ENCODE results near the gene ENPP3.
"Not testable (repeated sequence)": the region's sequence is repeated elsewhere in the genome, so short reads cannot be mapped to it uniquely, and the experiment has no call there.

The ENPP3 gene

DNA sequence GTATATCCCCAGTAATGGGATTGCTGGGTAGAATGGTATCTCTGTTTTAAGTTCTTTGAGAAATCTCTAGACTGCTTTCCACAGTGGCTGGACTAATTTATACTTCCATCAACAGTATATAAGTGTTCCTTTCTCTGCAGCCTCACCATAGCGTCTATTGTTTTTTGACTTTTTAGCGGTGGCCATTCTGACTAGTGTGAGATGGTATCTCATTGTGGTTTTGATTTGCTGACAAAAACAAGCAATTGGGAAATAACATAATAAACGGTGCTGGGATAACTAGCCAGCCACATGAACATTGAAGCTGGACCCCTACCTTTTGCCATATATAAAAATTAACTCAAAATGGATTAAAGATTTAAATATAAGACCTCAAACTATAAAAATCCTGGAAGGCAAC is 49.9 kb downstream of the ENPP3 start:
- DNase-seq = no peak

DNA sequence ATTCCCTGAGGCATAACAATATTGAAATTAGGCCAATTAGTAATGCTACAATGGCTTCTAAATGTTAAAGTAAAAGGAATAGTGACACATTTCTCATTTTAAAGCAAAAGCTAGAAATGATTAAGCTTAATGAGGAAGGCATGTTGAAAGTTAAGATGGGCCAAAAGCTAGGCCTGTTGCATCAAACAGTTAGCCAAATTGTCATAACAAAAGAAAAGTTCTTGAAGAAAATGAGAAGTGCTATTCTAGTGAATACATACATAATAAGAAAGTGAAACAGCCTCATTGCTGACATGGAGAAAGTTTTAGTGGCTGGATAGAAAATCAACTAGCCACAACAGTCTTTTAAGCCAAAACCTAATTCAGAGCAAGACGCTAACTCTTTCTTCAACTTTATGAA is 51.2 kb downstream of the ENPP3 start:
- DNase-seq = peak in 1 of 4 experiments; percentile 18

DNA sequence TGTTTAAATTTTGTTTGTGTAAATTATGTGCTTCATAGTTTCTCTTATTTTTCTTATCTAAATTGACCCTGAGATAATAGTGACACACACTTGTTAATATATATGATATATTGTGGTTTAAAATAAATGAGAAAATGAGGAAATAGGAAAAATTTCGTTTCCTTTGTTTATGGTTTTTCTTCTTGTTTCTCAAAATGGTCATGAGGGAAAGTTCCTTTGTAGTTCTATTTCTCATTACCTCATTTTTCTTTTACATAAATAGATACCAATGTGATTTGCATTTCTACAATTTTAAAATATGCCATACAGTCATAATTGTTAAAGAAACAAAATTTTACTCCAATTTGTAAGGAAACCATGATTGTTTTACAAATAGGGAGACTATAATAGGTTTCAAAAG is 54.9 kb downstream of the ENPP3 start:
- peak in 2 of 4 experiments; percentile 24 to 40 for DNase-seq

DNA sequence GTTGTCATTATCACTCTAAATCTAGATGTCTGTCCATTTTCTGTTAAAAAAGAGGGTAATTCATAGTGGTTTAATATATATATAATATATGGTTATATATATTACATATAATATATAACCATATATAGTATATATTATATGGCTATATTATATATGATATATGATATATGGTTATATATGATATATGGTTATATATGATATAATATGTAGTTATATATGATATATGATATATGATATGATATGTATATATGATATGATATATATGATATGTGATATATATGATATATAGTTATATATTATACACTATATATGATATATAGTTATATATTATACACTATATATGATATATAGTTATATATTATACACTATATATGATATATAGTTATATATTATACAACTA is 55.5 kb downstream of the ENPP3 start:
- no peak for DNase-seq

DNA sequence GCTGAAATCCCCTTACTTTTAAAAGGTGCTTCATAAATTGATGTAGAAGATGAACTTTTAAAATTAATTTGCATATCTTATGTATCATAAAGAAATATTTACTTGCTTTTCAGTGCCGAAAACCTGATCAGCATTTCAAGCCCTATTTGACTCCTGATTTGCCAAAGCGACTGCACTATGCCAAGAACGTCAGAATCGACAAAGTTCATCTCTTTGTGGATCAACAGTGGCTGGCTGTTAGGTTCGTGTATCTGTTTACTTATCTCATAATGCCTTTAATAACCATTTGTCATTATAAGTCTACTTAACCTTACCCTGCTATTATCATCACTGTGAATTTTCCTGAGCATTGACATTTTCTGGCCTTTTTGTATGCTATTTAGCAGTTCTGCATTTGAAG is 56.3 kb downstream of the ENPP3 start:
- no peak for DNase-seq

DNA sequence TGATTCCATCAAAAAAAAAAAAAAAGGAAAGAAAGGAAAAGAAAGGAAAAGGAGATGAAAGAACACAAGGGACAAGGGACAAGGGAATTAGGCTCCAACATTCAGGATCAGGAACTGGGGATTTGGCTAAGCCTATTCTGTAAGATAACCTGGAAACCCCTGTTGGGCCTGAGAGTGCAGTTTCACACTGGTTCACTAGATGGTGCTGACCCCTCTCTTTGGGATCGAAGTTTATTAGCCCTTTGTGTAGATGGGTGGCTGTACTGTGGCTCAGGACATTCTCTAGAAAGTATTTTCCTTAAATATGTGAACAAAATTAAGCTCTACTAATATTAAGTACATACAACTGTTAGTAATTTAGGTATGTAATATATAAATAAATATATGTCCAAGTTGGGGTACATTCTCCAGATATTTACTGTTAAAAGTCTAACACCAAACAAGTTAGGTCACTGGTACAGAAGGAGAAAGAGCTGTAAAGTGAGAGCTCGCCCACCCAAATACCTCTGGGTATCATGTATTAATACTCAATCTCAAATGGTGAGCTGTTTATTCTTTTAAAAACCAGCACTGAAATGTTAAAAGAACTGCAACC is 57.8 kb downstream of the ENPP3 start:
- DNase-seq = peak; percentile 52 to 67 (median 58)

DNA sequence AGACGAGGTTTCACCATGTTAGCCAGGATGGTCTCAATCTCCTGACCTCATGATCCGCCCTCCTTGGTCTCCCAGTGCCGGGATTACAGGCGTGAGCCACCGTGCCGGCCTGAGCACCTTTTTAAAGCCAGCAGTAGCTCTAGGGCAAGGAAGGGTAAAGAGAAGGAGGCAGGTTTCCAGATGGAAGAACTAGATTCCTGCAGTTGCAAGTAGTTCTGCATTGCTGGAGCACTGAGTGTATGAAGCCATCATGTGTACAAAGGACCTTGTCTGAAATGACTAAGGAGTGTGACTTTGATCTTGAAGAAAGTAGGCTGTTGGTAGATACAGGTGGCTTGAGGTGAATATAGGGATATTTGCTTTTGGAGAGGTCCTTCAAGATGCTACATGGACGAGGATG is 59.9 kb downstream of the ENPP3 start:
- no peak for DNase-seq

DNA sequence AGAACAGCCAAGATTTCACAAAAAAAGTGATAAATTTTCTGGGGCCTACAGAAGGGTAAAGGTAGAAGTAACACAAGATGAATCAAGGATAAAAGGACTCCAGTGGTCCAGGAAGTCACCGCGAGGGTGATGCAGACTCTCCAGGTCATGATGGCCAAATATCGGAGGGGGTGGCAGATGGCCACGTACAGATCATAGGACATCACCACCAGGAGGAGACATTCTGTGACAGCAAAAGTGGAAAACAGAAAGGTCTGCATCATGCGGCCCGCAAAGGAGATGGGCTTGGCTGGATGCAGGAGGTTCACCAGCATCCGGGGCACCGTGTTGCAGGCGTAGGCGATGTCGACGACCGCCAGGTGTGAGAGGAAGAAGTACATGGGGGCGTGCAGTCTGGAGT is 63.7 kb downstream of the ENPP3 start:
- not testable (repeated sequence) for DNase-seq

DNA sequence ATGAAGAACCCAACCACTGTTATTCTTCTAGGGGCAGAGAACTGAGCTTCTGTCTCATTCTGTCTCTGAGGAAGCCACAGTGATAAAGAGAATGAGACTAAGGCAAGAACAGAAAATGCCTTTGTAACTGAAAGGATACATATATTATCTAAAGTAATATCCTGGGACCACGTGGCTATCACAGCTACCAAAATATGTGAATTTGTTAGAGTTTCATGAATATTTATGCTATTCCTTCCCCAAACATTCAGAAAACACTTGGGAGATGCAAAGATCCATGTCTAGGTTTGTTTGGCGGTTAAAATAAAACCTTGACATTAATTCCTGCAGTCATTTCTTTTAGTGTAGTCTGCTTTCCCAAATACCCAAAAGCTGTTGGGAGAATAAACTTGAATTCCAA is 66.8 kb downstream of the ENPP3 start:
- not testable (repeated sequence) for DNase-seq

DNA sequence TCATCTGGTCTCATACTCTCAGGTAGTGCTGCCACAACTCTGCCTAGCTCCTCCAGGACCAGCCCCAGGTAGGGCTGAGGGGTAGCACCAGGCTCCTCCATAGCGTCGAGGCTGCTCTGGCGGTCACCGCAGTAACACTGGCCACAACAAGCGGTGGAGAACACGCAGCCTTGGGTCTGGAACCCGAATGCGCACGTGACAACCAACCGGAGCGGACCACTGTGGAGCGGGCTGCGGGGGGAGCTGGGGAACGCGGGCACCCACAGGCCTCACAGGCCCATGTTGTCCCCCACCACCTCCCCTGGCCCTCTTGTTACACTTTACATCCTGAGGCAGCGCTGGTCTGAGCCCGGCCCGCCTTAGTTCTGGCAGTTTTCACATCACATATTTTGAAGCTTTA is 73.8 kb downstream of the ENPP3 start, which contains the start of gene CTAGE9:
TSS of gene CTAGE9 (minus strand) at position 101 of the 400 bp plus-strand sequence. CDS start at position 101, 0 bp downstream.
- DNase-seq = not testable (repeated sequence)

DNA sequence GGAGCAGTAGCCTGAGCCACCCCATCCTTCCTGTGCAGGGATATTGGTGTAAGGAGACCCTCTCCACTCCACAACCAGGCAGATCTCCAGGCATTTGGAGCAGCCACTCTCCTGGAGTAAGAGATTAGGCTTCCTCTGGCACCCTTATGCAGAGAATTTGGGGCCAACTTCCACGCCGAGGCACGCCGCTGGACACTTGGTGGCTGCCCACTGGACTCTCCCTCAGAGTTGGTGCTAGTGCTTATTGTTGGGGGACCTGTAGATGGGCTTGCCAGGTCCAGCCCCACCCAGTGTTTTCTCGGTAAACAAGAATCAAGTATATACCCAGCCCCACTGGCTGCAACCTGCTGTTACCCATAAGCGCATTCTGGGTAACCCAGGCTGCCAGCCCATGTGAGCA is 78.5 kb downstream of the ENPP3 start:
- DNase-seq = not testable (repeated sequence)

DNA sequence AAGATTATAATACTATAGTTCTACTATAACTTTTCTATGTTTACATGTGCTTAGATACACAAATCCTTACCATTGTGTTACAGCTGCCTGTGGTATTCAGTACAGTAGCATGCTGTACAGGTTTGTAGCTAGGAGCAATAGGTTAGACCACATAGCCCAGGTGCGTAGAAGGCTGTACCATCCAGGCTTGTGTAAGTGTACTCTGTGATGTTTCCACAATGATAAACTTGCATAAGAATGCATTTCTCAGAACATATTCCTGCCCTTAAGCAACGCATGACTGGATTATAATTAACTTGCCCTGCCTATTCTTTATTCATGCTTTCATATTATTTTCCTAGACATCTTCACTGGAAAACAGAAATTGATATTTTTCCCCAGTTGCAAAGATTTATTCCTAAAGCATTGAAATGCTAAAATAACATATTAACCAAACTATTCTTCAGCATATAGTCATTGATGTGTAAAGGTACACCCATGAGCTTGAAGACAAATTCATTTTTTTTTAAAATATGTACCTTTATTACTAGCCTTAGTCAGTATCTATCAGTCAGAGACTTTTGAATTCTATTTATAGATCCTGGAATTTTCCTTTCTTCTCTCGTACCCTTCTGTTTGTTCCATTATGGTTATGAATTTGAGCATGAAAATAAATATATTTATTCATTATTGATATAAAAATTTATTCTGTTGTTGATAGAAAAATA is 80.9 kb downstream of the ENPP3 start:
- DNase-seq = no peak

DNA sequence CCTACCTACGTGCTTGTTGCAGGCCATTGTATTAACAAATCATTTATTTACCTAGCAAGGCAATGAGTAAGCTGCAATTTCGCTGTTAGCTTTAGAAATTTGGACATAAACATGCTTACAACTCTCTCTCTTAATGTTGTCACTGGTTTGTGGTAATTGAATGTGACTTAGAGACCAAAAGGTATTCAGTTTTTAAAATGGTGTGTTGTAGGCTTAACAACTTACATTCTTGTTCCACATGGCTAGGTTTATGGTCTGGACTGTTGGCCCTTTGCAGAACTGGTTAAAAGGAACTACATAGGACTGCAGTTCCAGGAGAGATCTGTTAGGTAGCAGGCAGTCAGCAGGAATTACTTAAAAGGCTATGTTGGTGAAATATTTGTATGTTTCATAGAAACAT is 84.1 kb downstream of the ENPP3 start:
- DNase-seq = peak in 1 of 4 experiments; percentile 10

DNA sequence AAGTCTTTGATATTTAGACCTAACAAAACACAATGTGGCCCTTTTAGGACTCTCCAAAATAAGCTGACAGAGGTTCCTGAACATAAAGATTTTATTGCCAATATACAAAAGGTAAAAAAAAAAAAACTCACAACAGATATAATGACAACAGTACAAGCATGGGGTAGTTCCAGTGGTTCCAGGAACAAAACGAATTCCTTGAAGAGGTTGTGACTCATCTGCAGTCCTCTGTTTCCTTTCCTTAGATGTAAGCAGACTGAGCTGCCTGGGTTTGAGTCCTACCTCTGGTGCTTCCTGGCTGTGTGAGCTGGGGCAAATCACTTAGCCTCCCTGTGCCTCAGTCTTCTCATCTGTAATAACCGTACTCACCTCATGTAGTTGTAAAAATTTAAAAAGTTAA is 87.0 kb downstream of the ENPP3 start:
- no peak for DNase-seq

DNA sequence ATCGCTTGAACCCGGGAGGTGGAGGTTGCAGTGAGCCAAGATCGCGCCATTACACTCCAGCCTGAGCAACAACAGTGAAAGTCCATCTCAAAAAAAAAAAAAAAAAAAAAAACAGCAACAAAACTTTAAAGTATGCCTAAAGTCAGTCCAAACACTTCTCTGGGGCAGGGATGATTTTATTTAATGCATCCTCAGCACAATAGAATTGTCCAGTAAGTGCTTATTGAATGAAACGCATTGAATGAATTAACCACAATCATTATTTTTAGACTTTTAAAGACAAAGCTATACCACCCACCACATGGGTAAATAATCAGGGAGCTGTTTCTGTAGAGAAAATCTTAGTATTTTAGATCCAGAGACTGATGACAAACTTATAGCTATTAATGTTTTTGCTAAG is 90.4 kb downstream of the ENPP3 start:
- DNase-seq = no peak

DNA sequence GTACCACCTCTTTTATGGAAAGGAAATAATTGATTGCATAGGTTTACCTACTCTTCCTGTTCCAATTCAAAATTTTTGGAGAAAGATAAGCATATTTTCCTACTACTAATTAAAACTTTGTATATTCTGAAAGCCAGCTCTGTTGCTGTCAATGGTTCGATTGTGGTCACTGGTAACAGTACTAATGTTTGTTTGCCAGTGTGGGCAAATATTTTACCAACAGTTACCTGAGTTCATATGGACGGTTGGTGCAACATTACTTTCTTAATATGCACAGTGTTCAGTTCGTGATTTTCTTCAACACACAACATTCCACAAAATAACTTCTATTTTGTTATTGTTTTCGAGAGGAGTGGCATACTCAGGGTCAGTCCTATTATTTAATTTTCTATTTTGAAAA is 90.8 kb downstream of the ENPP3 start:
- no peak for DNase-seq

DNA sequence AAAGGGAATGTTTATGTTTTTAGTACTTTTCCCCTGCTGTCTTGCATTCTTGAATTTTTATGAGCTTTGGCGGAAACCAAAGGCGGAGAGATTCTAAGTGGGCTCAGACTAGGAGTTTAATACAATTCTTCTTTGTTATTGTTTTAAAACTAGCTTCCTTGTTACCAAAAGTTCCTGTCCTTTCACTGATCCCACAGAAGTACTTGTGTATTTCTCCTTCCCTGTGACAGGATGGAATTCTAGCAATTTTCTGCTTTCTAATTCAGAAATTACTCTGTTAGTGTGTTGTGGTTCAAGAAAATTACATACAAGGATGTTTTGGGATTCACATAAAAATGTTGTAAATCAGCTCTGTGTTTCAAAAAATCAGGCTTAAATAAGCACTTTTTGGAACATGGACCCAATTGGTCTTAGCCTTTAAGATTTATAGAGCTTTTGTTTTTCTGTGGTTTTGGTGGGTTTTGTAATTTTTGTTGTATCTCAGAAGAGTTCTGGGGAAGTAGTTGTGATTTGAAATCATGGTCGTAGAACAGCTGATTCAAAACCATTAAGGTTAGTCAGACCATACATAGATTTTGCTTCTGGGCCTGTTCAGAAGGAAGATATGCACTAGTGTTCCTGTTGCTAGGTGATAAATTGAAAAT is 91.3 kb downstream of the ENPP3 start:
- no peak for DNase-seq

DNA sequence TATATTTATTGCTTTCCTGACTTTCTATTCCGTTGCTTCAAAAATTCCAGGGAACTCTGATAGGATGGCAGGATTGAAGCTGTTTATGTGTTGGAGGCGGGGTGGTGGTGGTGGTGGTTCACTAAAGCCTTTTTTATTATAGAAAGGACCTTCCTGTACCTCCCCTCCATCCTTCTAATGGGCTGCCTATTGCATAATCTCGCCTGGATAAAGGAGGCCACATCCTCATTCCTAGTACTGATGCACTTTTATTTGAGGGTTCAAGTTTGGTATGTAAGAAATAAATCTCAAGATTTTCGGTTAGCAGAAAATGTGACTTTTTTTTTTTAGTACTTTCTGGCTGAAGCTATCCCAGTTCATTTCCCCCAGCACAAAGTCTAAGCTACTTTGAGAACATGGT is 92.4 kb downstream of the ENPP3 start:
- no peak for DNase-seq

DNA sequence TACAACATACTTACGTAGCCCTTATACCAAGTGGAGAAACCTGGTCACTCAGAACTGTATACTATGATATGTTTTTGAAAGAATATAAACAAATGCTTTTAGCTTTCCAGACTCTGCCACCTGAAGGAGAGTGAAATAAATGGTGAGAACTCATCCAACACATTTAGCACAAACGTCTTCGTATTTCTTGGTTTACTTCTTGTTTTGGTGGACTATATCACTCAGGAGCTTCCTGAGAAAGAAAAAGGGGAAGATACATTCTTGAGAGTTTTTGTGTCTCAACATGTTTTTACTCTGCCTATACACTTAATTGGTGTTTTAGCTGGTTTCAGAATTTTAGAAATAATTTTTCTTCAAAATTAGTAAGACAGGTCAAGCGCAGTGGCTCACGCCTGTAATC is 93.2 kb downstream of the ENPP3 start:
- peak in 2 of 4 experiments; percentile 4 to 19 for DNase-seq

DNA sequence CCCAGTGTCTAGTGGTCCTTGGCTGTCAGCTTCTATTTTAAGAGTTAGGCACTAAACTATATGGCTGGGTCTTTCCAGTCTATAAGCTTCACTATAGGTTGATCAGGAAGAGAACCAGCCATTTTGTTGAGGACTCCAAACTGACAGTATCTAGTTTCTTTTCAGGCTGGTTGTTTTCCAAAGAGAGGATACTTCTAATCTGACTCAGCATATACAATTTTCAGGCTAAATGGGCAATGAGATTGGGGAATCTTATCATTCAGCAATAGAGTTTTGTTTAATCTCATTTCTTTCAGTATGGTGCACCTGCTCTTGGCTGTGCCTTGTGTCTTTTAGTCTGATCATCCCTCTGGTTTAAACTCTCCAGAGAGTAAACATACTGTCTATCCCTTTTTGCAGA is 94.1 kb downstream of the ENPP3 start:
- no peak for DNase-seq

DNA sequence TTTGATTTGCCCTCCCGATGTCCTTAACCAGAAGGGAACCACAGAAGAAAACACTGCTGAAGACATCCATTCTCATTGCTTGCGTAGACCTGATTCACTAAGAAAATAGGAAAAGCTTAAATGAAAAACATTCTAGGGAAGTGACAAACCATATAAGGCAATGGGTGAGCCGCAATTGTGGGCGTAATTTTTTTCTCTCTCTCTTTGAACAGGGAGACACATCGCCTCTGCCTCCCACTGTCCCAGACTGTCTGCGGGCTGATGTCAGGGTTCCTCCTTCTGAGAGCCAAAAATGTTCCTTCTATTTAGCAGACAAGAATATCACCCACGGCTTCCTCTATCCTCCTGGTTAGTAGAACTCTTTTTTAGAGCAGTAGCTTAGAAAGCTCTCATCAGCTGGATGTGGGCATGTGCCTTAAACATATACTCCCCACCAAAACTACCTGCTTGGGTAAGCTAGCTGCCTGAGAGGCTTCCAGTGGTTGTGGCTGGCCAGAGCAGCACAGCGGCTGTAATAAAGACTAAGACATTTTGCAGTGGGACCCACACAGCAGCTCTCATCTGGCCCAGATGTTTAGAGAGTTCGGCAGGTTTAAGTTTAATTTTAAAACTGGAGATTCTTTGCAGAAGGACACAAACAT is 96.4 kb downstream of the ENPP3 start:
- peak; percentile 16 to 64 (median 52) for DNase-seq

DNA sequence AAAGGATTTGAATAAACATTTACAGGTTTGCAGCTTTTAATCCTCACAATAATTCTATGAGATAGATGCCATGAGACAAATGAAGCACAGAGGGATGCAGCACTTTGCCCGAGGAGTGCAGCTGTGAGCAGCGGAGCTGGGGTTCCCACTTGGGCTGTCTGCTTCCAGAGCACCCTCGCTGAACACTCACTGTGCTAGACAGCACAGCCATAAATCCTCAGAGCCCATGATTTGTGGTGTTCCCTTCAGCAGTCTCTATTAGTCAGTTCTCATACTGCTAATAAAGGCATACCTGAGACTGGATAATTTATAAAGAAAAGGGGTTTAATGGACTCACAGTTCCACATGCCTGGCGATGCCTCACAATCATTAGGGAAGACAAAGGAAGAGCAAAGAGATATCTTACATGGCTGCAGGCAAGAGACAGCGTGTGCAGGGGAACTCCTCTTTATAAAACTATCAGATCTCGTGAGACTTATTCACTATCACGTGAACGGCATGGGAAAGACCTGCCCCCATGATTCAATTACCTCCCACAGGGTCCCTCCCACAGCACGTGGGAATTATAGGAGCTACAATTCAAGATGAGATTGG is 99.0 kb downstream of the ENPP3 start:
- DNase-seq = no peak

DNA sequence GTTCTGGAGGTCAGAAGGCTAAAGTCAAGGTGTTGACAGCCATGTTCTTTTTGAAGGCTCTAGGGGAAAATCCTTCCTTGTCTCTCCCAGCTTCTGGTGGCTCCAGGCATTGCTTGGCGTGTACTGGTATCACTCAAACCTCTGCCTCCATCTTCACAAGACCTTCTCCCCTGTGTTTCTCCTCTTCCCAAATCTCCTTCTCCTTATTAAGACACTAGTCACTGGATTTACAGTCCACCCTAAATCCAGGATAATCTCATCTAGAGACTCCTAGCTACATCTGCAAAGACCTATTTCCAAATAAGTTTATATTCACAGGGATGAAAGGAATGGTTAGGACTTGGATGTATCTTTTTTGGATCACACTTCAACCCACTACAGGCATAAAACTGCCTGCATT is 99.7 kb downstream of the ENPP3 start:
- DNase-seq = no peak

All from suppressor macrophage (primary cell).